Stimulated activated CD4-positive, alpha-beta T cell treated with anti-CD3 and anti-CD28 coated beads, Interleukin-2, amount 100 ng/mL, for 4 hours (primary cell): ENCODE results near the gene NCBP3.

Experiments used
- DNase-seq: peaks from one replicate; pipeline ENCODE4 v3.0.0-alpha.2; 2020; ENCODE audit warnings: low read depth

NCBP3 gene

DNA sequence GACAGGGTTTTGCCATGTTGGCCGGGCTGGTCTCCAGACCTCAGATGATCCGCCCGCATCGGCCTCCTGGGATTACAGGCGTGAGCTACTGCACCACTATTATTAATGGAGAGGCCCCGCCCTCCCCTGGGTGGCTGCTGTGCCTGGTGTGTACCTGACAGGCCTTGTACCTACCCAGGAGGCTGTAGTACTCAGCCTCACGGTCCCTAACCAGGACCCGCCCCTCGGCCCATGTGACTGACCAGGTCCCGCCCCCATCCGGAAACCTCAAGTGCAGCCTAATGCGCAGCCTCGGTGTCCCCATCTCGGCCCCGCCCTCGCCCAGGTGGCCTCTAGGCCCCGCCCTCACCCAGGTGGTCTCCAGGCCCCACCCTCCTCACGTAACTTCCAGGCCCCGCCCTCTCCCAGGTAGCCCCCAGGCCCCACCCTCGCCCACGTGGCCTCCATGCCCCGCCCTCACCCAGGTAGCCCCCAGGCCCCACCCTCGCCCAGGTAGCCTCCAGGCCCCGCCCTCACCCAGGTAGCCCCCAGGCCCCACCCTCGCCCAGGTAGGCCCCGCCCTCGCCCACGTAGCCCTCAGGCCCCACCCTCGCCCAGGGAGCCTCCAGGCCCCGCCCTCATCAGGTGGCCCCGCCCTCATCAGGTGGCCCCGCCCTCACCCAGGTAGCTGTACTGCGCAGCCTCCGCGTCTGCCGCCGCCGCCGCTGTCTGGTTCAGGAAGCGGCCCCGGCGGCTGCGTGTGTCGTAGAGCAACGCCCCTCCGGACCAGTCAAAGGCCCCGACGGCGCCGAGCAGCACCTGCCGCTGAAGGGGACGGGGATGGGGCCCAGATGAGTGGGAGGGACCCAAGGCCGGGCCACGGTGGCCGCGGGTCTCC, 91.3 kb downstream of the NCBP3 start:
- peak; percentile 56 for DNase-seq

DNA sequence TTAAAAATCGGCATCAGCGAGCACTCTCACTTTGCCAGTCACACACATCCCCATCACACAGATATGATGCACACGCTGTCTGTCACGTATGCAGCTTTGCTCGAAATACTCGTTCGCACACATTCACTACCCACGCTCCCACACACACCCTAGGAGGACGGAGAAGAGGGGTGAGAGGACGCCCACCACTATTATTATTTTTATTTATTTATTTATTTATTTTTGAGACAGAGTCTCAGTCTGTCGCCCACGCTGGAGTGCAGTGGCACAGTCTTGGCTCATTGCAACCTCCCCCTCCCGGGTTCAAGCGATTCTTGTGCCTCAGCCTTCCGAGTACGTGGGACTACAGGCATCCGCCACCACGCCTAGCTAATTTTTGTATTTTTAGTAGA, 92.0 kb downstream of the NCBP3 start:
- DNase-seq = no peak

DNA sequence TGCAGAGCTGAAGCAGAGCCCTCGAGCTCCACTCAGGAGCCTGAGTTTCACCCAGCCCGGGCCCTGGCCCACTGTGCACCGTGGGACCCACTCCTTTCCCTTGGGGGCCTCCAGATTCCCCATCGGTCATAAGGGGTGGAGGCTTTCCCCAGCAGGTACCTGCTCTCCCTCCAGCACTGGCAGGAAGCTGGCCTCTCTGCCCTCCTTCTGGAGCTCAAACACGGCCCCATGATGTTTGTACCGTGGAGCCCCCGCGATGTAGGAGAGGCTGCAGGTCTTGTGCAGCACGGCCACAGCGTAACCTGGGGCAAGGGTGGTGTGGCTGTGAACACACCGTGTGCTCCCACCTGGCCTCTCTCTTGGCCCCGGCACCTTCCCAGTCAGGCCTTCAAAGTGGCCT, 92.4 kb downstream of the NCBP3 start:
- no peak for DNase-seq
